ENCODE measurements around the gene ZNF496. TPM values are rescaled to one million over a fixed set of nuclear protein-coding genes. Genes with fewer than 3 reads are reported as not detected.

Gene ZNF496
- total and polyA plus RNA-seq, 9 of the 15 experiments (the other 6 are each of a cell fraction or from before 2014, with no cell fraction given) = 4.3 to 54.0 (median 31.3) TPM

- TF ChIP-seq, protein P1, sequence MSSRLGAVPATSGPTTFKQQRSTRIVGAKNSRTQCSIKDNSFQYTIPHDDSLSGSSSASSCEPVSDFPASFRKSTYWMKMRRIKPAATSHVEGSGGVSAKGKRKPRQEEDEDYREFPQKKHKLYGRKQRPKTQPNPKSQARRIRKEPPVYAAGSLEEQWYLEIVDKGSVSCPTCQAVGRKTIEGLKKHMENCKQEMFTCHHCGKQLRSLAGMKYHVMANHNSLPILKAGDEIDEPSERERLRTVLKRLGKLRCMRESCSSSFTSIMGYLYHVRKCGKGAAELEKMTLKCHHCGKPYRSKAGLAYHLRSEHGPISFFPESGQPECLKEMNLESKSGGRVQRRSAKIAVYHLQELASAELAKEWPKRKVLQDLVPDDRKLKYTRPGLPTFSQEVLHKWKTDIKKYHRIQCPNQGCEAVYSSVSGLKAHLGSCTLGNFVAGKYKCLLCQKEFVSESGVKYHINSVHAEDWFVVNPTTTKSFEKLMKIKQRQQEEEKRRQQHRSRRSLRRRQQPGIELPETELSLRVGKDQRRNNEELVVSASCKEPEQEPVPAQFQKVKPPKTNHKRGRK (tag; IDR thresholded peaks at IDR 0.05) = no peak
- TF ChIP-seq ZNF507 (tag; conservative IDR thresholded peaks at IDR 0.05) = no peak
- TF ChIP-seq MED1 (CRISPR knock-in tag; IDR thresholded peaks at IDR 0.05; ENCODE audit: borderline replicate concordance) = no peak
- TF ChIP-seq ZNF41 (CRISPR knock-in tag; conservative IDR thresholded peaks at IDR 0.05) = no peak
- no peak for TF ChIP-seq MXD1 (CRISPR knock-in tag; IDR thresholded peaks at IDR 0.05; ENCODE audit: borderline replicate concordance, poor library complexity, severe bottlenecking)
- TF ChIP-seq NUFIP1 (IDR thresholded peaks at IDR 0.05; ENCODE audit: partially characterized antibody) = no peak
- TF ChIP-seq, protein P2, sequence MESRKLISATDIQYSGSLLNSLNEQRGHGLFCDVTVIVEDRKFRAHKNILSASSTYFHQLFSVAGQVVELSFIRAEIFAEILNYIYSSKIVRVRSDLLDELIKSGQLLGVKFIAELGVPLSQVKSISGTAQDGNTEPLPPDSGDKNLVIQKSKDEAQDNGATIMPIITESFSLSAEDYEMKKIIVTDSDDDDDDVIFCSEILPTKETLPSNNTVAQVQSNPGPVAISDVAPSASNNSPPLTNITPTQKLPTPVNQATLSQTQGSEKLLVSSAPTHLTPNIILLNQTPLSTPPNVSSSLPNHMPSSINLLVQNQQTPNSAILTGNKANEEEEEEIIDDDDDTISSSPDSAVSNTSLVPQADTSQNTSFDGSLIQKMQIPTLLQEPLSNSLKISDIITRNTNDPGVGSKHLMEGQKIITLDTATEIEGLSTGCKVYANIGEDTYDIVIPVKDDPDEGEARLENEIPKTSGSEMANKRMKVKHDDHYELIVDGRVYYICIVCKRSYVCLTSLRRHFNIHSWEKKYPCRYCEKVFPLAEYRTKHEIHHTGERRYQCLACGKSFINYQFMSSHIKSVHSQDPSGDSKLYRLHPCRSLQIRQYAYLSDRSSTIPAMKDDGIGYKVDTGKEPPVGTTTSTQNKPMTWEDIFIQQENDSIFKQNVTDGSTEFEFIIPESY (CRISPR knock-in tag; IDR thresholded peaks at IDR 0.05) = no peak
- no peak for TF ChIP-seq TEAD2 (tag; IDR thresholded peaks at IDR 0.05)
- no peak for TF ChIP-seq NCOA4 (IDR thresholded peaks at IDR 0.05; ENCODE audit: partially characterized antibody)
- peak in 1 of 2 experiments; percentile 70; a peak in 1 of 4 replicates for TF ChIP-seq HDAC1 (IDR thresholded peaks at IDR 0.05)
- no peak for TF ChIP-seq DIDO1 (tag; IDR thresholded peaks at IDR 0.05; ENCODE audit: low read depth)
- TF ChIP-seq HMGN3 (IDR thresholded peaks at IDR 0.05; ENCODE audit: borderline replicate concordance, extremely low read depth, insufficient read length, low read depth, low read length) = peak; percentile 9
- no peak for TF ChIP-seq SREBF1 (IDR thresholded peaks at IDR 0.05; ENCODE audit: borderline replicate concordance, low read depth, low read length)
- TF ChIP-seq USF2 (CRISPR knock-in tag; IDR thresholded peaks at IDR 0.05) = no peak
- no peak for TF ChIP-seq ZBTB2 (IDR thresholded peaks at IDR 0.05)
- TF ChIP-seq SP2 (IDR thresholded peaks at IDR 0.05; ENCODE audit: extremely low read depth, low read depth, low read length, poor library complexity, severe bottlenecking) = peak; percentile 15
- no peak for TF ChIP-seq POLR2AphosphoS2 (IDR thresholded peaks at IDR 0.05; ENCODE audit: low read length)
- TF ChIP-seq ZNF212 (CRISPR knock-in tag; IDR thresholded peaks at IDR 0.05) = no peak
- TF ChIP-seq, protein P3, sequence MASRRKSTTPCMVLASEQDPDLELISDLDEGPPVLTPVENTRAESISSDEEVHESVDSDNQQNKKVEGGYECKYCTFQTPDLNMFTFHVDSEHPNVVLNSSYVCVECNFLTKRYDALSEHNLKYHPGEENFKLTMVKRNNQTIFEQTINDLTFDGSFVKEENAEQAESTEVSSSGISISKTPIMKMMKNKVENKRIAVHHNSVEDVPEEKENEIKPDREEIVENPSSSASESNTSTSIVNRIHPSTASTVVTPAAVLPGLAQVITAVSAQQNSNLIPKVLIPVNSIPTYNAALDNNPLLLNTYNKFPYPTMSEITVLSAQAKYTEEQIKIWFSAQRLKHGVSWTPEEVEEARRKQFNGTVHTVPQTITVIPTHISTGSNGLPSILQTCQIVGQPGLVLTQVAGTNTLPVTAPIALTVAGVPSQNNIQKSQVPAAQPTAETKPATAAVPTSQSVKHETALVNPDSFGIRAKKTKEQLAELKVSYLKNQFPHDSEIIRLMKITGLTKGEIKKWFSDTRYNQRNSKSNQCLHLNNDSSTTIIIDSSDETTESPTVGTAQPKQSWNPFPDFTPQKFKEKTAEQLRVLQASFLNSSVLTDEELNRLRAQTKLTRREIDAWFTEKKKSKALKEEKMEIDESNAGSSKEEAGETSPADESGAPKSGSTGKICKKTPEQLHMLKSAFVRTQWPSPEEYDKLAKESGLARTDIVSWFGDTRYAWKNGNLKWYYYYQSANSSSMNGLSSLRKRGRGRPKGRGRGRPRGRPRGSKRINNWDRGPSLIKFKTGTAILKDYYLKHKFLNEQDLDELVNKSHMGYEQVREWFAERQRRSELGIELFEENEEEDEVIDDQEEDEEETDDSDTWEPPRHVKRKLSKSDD (conservative IDR thresholded peaks at IDR 0.05; ENCODE audit: low read length) = no peak
- no peak for TF ChIP-seq HOXB6 (CRISPR knock-in tag; IDR thresholded peaks at IDR 0.05; ENCODE audit: borderline replicate concordance)
Observed at GRCh38 chr1:247331172-247331524, 519 bp downstream of the ZNF496 start (continued).
